GM19035 (cell line): ENCODE data around the gene PITPNC1.
"Not testable (repeated sequence)": the region's sequence is repeated elsewhere in the genome, so short reads cannot be mapped to it uniquely, and the experiment has no call there.

Experiments used
- ATAC-seq: cut with Tn5 transposase; IDR thresholded peaks from one replicate; pipeline ENCODE4 v1.9.1; 2021; ENCODE audit not compliant: unreplicated experiment

Gene PITPNC1

DNA sequence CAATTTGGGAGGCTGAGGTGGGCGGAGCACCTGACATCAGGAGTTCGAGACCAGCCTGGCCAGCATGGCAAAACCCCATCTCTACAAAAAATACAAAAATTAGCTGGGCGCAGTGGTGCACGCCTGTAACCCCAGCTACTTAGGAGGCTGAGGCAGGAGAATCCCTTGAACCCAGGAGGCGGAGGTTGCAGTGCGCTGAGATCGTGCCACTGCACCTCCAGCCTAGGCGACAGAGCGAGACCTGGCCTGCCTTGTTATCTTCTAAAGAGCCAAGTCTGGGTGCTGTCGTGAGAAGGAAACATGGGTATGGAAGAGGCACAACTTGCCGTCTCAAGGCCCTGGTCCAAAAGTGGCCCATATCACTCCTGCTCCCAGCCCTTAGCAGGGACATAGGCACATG, 103.9 kb downstream of the PITPNC1 start:
- ATAC-seq: not testable (repeated sequence)

GRCh38 chr17:67481808-67482207, 104.7 kb downstream of the PITPNC1 start:
- ATAC-seq: no peak

- no peak for ATAC-seq
These were observed 105.7 kb downstream of the PITPNC1 start for GRCh38 chr17:67482764-67483163.

GRCh38 chr17:67484261-67484660, 107.2 kb downstream of the PITPNC1 start:
- ATAC-seq: no peak

- ATAC-seq: no peak
These were observed 108.6 kb downstream of the PITPNC1 start for GRCh38 chr17:67485666-67486065.

- no peak for ATAC-seq
These were observed 110.4 kb downstream of the PITPNC1 start for GRCh38 chr17:67487506-67487905.

GRCh38 chr17:67488161-67488560, 111.1 kb downstream of the PITPNC1 start:
- no peak for ATAC-seq

- no peak for ATAC-seq
These were observed 111.7 kb downstream of the PITPNC1 start for GRCh38 chr17:67488768-67489167.

- ATAC-seq: no peak
These were observed 112.2 kb downstream of the PITPNC1 start for GRCh38 chr17:67489273-67489672.

GRCh38 chr17:67490471-67490870, 113.4 kb downstream of the PITPNC1 start:
- no peak for ATAC-seq

GRCh38 chr17:67491009-67491680, 114.1 kb downstream of the PITPNC1 start:
- ATAC-seq: no peak

GRCh38 chr17:67491681-67492024, 114.6 kb downstream of the PITPNC1 start:
- no peak for ATAC-seq

DNA sequence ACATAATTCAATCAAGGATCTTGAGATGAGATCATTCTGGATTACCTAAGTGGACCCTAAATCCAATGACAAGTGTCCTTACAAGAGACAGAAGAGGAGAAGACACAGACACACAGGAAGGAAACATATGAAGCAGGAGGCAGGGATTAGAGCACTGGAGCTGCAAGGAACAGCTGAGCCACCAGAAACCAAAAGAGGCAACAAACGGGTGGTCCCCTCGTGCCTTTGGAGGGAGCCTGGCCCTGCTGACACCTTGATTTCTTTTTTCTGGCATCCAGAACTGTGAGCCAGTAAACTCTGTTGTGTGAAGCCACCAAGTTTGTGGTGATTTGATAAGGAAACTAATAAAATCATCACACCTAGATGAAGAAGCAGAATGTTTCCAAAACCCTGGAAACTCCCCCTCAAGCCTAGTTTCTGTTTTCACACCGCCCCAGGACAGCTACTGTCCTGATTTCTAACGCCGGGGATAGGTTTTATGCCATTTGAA, 115.2 kb downstream of the PITPNC1 start:
- ATAC-seq: no peak

DNA sequence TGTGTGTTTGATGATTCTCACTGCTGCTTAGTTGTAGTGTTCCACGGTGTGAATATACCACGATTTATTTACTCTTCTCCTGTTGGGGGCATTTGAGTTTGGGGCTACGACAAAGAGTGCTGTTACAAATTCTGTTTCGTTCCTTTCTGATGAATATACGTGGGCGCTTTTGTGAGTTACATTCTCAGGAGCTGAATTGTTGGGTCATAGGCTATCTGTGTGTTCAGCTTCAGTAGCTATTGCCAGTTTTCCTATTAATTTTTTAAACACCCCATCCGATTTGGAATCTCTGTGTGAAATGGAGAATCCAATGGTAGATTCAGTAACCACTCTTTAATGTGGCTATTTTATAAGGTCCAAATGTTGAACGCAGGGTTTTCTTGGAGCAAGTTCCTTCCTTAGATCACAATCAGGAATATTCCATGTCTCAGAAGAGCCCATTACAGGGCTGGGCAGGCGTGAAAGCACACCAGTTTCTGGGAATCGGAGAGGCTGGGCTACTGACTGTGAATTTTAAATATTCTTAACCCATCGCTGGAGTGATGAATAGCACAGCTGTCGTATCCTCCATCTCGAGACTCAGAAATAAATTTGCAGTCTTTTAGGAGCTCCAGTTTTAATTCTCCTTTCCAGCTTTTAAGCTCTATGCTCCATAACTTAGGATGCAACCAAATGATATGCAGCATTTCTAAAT, 115.9 kb downstream of the PITPNC1 start:
- ATAC-seq: no peak

DNA sequence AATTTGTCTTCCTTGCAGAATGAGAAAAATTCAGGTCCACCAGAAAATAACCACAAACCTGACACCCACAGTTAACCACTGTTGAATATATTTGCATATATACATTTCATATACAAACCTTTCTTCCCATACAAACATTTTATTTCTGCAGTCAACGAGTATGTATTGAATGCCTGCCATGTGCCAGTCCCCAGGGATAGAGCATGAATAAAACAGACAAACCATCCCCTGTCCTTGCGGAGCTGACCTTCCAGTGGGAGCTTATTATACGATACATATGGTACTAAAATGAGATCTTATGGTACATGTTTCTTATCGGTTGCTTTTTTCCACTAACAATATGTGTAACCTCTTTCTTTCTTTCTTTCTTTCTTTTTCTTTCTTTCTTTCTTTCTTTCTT, 116.7 kb downstream of the PITPNC1 start:
- ATAC-seq: no peak

- not testable (repeated sequence) for ATAC-seq
These were observed 118.5 kb downstream of the PITPNC1 start for GRCh38 chr17:67495534-67495933.

- ATAC-seq: no peak
These were observed 119.2 kb downstream of the PITPNC1 start for GRCh38 chr17:67496286-67496685.

- ATAC-seq: no peak
These were observed 122.6 kb downstream of the PITPNC1 start for GRCh38 chr17:67499685-67500084.

- ATAC-seq: no peak
These were observed 123.2 kb downstream of the PITPNC1 start for GRCh38 chr17:67500261-67500660.

DNA sequence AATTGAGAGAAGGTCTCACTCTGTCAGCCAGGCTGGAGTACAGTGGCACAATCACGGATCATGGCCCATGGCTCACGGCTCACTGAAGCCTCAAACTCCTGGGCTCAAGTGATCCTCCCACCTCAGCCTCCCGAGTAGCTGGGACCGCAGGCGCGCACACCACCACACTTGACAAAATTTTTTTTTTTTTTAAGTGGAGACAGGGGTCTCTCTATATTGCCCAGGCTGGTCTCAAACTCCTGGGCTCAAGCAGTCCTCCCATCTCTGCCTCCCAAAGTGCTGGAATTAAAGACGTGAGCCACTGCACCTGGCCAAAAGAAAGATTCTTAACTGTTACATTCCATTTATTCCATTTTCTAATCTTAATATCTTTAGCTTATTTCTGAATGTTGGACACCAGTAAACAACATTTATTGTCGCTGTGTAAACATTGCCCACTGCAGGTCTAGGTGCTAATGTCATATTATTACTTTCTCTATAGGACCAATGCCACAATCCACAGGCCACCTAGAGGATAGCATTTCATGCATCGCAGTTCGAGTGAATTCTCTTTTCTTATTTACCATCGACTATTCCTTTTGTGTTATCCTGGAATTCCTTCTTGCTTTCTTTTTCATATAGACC, 123.7 kb downstream of the PITPNC1 start:
- ATAC-seq: no peak

DNA sequence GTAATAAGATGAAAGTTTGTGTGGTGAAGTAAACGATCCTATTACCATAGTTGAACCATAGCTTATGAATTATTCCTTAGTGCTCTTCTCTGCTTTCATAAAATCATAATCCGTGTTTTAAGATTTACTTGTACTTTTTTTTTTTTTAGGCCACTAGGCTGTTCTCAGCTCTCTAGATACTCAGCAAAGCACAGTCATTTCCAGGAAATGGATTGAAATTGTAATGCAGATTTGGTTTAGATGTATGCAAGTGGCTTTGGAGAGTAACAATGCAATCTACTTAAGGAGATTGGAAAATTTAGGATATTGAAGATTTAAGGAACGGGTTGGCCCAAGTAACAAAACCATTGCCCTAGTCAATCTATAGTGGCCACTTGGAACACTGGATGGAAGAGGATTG, 125.1 kb downstream of the PITPNC1 start:
- no peak for ATAC-seq

GRCh38 chr17:67503184-67503583, 126.1 kb downstream of the PITPNC1 start:
- no peak for ATAC-seq
